ENCODE data around the gene ATL3.
"Not testable (repeated sequence)": the region's sequence is repeated elsewhere in the genome, so short reads cannot be mapped to it uniquely, and the experiment has no call there.

ATL3 gene

DNA sequence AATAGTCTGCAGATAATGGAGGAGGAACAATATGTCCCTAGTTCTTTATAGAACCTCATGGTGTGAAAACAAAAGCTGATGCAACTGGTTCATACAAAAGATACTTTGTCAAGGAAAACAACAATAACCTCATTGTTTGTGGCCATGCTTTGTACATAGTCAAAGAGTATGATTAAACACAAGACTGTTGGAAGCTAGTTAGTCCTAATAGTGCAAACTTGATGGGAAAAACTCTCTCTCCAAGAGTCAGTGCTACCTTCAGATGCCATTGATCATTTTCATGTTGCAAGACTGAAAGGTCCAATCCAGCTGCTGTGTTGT, 87.9 kb downstream of the ATL3 start:
- ChIA-PET CTCF (interaction anchor here (0.9 to 3.2 kb wide), 4 partner anchors 8 to 26 kb away, joined by 3 to 9 read pairs (median 4); no protein-coding TSS in a partner anchor), POLR2A (no interaction called here)
- no peak for DNase-seq (ENCODE audit: extremely low spot score)
- TF ChIP-seq, protein P1, sequence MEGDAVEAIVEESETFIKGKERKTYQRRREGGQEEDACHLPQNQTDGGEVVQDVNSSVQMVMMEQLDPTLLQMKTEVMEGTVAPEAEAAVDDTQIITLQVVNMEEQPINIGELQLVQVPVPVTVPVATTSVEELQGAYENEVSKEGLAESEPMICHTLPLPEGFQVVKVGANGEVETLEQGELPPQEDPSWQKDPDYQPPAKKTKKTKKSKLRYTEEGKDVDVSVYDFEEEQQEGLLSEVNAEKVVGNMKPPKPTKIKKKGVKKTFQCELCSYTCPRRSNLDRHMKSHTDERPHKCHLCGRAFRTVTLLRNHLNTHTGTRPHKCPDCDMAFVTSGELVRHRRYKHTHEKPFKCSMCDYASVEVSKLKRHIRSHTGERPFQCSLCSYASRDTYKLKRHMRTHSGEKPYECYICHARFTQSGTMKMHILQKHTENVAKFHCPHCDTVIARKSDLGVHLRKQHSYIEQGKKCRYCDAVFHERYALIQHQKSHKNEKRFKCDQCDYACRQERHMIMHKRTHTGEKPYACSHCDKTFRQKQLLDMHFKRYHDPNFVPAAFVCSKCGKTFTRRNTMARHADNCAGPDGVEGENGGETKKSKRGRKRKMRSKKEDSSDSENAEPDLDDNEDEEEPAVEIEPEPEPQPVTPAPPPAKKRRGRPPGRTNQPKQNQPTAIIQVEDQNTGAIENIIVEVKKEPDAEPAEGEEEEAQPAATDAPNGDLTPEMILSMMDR (IDR thresholded peaks at IDR 0.05; ENCODE audit: control extremely low read depth, extremely low read depth, low read depth, missing control alignments), result no peak

DNA sequence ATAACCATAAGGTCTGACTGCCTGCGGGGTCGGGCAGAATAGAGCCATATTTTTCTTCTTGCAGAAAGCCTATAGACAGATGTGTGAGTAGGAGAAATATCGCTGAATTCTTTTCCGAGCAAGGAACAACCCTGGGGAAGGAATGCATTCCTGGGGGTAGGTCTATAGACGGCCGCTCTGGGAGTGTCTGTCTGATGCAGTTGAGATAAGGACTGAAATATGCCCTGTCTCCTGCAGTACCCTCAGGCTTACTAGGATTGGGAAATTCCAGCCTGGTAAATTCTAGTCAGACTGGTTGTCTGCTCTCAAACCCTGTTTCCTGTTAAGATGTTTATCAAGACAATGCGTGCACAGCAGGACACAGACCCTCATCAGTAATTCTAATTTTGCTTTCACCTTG, 90.0 kb downstream of the ATL3 start:
- CTCF ChIA-PET, result interaction anchor here (1.0 kb wide), 1 partner anchor 12 kb away, joined by 3 read pairs; no protein-coding TSS in a partner anchor
- DNase-seq (ENCODE audit: extremely low spot score); POLR2A ChIA-PET: not testable (repeated sequence)

DNA sequence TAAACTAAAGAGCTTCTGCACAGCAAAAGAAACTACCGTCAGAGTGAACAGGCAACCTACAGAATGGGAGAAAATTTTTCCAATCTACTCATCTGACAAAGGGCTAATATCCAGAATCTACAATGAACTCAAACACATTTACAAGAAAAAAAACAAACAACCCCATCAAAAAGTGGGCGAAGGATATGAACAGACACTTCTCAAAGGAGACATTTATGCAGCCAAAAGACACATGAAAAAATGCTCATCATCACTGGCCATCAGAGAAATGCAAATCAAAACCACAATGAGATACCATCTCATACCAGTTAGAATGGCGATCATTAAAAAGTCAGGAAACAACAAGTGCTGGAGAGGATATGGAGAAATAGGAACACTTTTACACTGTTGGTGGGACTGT, 92.3 kb downstream of the ATL3 start:
- CTCF ChIA-PET; POLR2A ChIA-PET; DNase-seq (ENCODE audit: extremely low spot score): not testable (repeated sequence)

DNA sequence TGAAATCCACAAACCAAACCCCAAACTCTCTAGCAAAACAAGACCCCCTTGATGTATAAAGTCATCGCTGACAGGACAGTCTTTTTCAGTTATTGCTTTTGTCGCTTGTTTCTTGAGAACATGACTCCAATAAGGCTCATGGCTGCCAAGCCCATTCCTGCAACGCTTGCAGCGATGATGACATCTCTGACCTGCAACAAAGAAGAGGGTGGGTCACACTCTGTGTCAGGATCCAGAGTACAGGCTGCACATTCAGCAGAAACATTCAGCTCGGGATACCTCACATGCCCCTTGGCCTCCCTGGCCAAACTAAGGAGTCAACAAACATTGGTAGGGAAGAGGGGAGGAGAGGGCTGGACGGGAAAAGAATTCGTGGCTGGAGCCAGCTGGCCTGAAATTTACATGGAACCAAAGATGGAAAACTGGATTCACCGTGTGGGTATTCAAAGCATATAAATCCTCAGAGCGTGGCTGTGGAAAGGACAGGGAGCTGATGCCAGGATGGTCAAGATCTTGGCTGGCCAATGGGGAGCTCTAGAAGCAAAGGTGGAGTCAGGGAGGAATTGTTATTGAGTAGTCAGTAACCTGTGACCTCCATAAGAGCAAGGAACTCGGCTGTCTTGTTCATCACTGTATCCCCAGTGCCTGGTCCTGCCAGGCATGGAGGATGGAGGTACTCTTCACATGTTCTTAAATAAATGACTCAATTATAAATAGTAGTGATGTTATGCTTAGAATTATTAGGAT, 96.1 kb downstream of the ATL3 start:
- DNase-seq (ENCODE audit: extremely low spot score), result no peak
- TF ChIP-seq, protein P1 (IDR thresholded peaks at IDR 0.05; ENCODE audit: control extremely low read depth, extremely low read depth, low read depth, missing control alignments), result no peak
- ChIA-PET CTCF (interaction anchor here (0.9 kb wide), 1 partner anchor 9 kb away, joined by 3 read pairs; no protein-coding TSS in a partner anchor), POLR2A (no interaction called here)
